CD4-positive, CD25-positive, alpha-beta regulatory T cell (primary cell): ENCODE measurements around the gene MID1. TPM values are rescaled to one million over a fixed set of nuclear protein-coding genes. Genes with fewer than 3 reads are reported as not detected.

Source experiments
- ATAC-seq, 2 donors: fragments of 150-1000 bp; cut with Tn5 transposase; one replicate each; pipeline ENCODE4 v1.10.0; 2021; ENCODE audit warnings: low read depth in 2 of 2, moderate number of reproducible peaks in 2 of 2, moderate library complexity in 1 of 2
- DNase-seq, 3 donors: peaks; one replicate each; pipeline versions ENCODE4 v3.0.0 to v3.0.0-alpha.2; 2012 to 2022; ENCODE audit warnings: mixed read lengths in 1 of 3
- H3K27ac ChIP-seq: one replicate; pipeline ENCODE4 v1.7.0; 2013; ENCODE audit warnings: mild to moderate bottlenecking, low read length; ENCODE audit not compliant: insufficient read depth, poor library complexity, severe bottlenecking
- H3K27me3 ChIP-seq: one replicate; pipeline ENCODE4 v1.7.0; 2013; ENCODE audit warnings: low read length; ENCODE audit not compliant: control insufficient read depth, insufficient read depth
- H3K36me3 ChIP-seq: one replicate; pipeline ENCODE4 v1.7.0; 2013; ENCODE audit warnings: mild to moderate bottlenecking, low read length, moderate library complexity; ENCODE audit not compliant: control insufficient read depth, insufficient read depth
- H3K4me1 ChIP-seq: 2 replicates; pipeline ENCODE4 v1.7.0; 2013; ENCODE audit warnings: mild to moderate bottlenecking, low read length; ENCODE audit not compliant: insufficient read depth, control insufficient read depth, poor library complexity, severe bottlenecking
- H3K4me3 ChIP-seq: one replicate; pipeline ENCODE4 v1.7.0; 2013; ENCODE audit warnings: low read depth, mild to moderate bottlenecking, low read length, moderate library complexity
- H3K9me3 ChIP-seq, 2 experiments: 1 replicate in 1 of 2; 2 replicates in 1 of 2; pipeline ENCODE4 v1.7.0; 2013; ENCODE audit warnings: low read length in 2 of 2, mild to moderate bottlenecking in 1 of 2, moderate library complexity in 1 of 2; ENCODE audit not compliant: control insufficient read depth in 2 of 2
- H3K27ac Mint-ChIP-seq, 3 donors: one replicate each; pipeline ENCODE4 v1.8.0; 2020 to 2022; ENCODE audit warnings: mild to moderate bottlenecking in 3 of 3, mixed read lengths in 3 of 3, moderate library complexity in 2 of 3
- H3K27me3 Mint-ChIP-seq: one replicate; pipeline ENCODE4 v1.8.0; 2022; ENCODE audit warnings: mild to moderate bottlenecking, mixed read lengths
- H3K36me3 Mint-ChIP-seq: one replicate; pipeline ENCODE4 v1.8.0; 2020; ENCODE audit warnings: mixed read lengths
- H3K4me1 Mint-ChIP-seq, 4 donors: one replicate each; pipeline ENCODE4 v1.8.0; 2020 to 2022; ENCODE audit warnings: mixed read lengths in 4 of 4, mild to moderate bottlenecking in 1 of 4
- H3K4me3 Mint-ChIP-seq, 4 donors: one replicate each; pipeline ENCODE4 v1.8.0; 2020 to 2022; ENCODE audit warnings: mild to moderate bottlenecking in 4 of 4, mixed read lengths in 4 of 4, moderate library complexity in 3 of 4
- H3K9me3 Mint-ChIP-seq, 7 donors: one replicate each; pipeline ENCODE4 v1.8.0; 2020 to 2022; ENCODE audit warnings: mixed read lengths in 7 of 7, mild to moderate bottlenecking in 3 of 7, moderate library complexity in 2 of 7
- polyA plus RNA-seq, 4 donors: library from polyadenylated mRNA; unstranded; fragments of 300-500 nt; fragmentation: Illumina TruSeq; gene quantifications; one replicate each; pipeline ENCODE4 v1.2.3, GENCODE V29; 2021
- total RNA-seq: library from RNA; stranded (reverse); gene quantifications from one replicate; pipeline ENCODE4 v1.2.3, GENCODE V29; 2022

MID1 gene
- total and polyA plus RNA-seq, 5 donors from 2014 or later: not detected

DNA sequence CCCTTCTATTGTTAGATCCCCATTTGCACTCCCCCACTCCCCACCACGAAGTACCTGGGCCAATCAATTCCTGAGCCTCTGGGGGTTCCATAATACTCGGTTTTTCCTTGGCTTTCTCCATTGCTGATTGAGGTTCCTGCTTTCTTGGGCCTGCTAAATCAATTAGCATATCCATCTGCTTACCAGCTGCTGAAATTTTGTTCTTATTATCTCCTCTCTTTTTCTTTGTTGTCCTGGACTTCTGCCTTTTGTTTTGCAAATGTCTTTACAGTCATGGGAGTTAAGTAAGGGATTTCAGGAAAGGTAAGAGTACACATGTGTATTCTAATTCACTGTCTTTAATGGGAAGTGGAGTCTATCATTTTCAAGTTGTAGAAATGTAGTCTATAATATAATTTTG lies 222.2 kb downstream of the MID1 start:
- no peaks in the 10 kb centered on the region for H3K9me3 ChIP-seq
- DNase-seq (no peak), ATAC-seq (no peak)
- H3K27ac ChIP-seq: no peak overlapping the region
- H3K9me3 Mint-ChIP-seq: peaks cover 0 to 6% (median 0%) of the 10 kb centered on the region in 7 donors
- H3K27ac Mint-ChIP-seq: no peak overlapping the region
- H3K4me3 ChIP-seq: no peak overlapping the region
- no peaks in the 10 kb centered on the region for H3K36me3 Mint-ChIP-seq
- no peaks in the 10 kb centered on the region for H3K4me1 Mint-ChIP-seq
- no peaks in the 10 kb centered on the region for H3K27me3 Mint-ChIP-seq
- no peak overlapping the region for H3K4me3 Mint-ChIP-seq
- no peaks in the 10 kb centered on the region for H3K27me3 ChIP-seq
- no peaks in the 10 kb centered on the region for H3K4me1 ChIP-seq
- no peaks in the 10 kb centered on the region for H3K36me3 ChIP-seq

GRCh38 chrX:10397349-10397748 lies 223.0 kb downstream of the MID1 start:
- Histone ChIP-seq H3K4me3 (no peak overlapping the region), H3K9me3 (no peaks in the 10 kb centered on the region), H3K27me3 (no peaks in the 10 kb centered on the region), H3K4me1 (no peaks in the 10 kb centered on the region), H3K27ac (no peak overlapping the region), H3K36me3 (no peaks in the 10 kb centered on the region)
- no peaks in the 10 kb centered on the region for H3K27me3 Mint-ChIP-seq
- ATAC-seq (no peak), DNase-seq (no peak)
- no peaks in the 10 kb centered on the region for H3K4me1 Mint-ChIP-seq
- H3K36me3 Mint-ChIP-seq: no peaks in the 10 kb centered on the region
- H3K4me3 Mint-ChIP-seq: no peak overlapping the region
- H3K9me3 Mint-ChIP-seq: peaks cover 0 to 6% (median 0%) of the 10 kb centered on the region in 7 donors
- H3K27ac Mint-ChIP-seq: no peak overlapping the region

- Mint-ChIP-seq H3K9me3 (peaks cover 0 to 6% (median 0%) of the 10 kb centered on the region in 7 donors), H3K36me3 (no peaks in the 10 kb centered on the region), H3K4me3 (no peak overlapping the region), H3K27me3 (no peaks in the 10 kb centered on the region), H3K4me1 (no peaks in the 10 kb centered on the region), H3K27ac (no peak overlapping the region)
- Histone ChIP-seq H3K27ac (no peak overlapping the region), H3K9me3 (no peaks in the 10 kb centered on the region), H3K4me1 (no peaks in the 10 kb centered on the region), H3K27me3 (no peaks in the 10 kb centered on the region), H3K36me3 (no peaks in the 10 kb centered on the region), H3K4me3 (no peak overlapping the region)
- ATAC-seq: no peak
- DNase-seq: no peak
Measured at GRCh38 chrX:10395643-10396042, 224.7 kb downstream of the MID1 start.
